ENCODE measurements around the gene VSTM2L. TPM values are rescaled to one million over a fixed set of nuclear protein-coding genes. Genes with fewer than 3 reads are reported as not detected.

VSTM2L gene
- total and polyA plus RNA-seq, 2 of the 13 experiments (the other 11 are each of a cell fraction or from before 2014, with no cell fraction given), result not detected

DNA sequence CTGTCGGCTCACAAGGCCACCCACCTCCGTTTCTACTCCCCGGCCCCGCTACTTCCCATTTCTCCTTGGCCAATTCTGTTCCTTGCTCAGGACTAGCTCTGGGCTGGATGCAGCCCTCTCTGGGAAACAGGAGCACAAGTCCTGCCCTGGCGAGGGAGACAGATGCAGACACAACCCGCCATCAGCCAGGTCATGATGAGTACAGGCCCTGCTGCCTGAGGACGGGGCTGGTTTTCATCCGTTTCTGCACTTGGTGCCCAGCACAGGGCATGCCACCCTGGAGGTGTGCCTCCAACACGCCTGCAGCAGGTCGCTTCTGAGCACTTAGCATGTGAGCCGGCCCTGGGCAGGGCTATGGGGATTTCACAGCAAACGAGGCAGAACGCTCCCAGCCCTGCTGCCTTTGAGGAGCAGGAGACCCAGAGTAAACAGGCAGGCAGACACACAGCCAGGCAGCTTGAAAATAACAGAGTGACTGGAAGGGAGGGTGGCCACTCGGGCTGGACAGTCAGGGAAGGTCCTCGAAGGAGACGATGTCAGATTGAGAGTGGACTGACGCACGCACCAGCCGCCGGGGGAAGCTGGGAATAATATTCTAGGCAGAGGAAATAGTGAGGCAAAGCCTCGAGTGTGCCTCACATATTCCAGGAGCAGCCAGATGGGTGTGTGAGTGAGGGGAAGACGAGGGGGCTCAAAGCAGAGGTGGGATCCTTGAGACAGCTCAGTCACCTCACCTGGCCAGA is 21.2 kb upstream of the VSTM2L start (continued):
- TF ChIP-seq, protein P1, sequence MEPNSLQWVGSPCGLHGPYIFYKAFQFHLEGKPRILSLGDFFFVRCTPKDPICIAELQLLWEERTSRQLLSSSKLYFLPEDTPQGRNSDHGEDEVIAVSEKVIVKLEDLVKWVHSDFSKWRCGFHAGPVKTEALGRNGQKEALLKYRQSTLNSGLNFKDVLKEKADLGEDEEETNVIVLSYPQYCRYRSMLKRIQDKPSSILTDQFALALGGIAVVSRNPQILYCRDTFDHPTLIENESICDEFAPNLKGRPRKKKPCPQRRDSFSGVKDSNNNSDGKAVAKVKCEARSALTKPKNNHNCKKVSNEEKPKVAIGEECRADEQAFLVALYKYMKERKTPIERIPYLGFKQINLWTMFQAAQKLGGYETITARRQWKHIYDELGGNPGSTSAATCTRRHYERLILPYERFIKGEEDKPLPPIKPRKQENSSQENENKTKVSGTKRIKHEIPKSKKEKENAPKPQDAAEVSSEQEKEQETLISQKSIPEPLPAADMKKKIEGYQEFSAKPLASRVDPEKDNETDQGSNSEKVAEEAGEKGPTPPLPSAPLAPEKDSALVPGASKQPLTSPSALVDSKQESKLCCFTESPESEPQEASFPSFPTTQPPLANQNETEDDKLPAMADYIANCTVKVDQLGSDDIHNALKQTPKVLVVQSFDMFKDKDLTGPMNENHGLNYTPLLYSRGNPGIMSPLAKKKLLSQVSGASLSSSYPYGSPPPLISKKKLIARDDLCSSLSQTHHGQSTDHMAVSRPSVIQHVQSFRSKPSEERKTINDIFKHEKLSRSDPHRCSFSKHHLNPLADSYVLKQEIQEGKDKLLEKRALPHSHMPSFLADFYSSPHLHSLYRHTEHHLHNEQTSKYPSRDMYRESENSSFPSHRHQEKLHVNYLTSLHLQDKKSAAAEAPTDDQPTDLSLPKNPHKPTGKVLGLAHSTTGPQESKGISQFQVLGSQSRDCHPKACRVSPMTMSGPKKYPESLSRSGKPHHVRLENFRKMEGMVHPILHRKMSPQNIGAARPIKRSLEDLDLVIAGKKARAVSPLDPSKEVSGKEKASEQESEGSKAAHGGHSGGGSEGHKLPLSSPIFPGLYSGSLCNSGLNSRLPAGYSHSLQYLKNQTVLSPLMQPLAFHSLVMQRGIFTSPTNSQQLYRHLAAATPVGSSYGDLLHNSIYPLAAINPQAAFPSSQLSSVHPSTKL (CRISPR knock-in tag; IDR thresholded peaks at IDR 0.05), result no peak
- TF ChIP-seq FOXA1 (IDR thresholded peaks at IDR 0.05) (no peak), FOXA1 (CRISPR knock-in tag; IDR thresholded peaks at IDR 0.05) (peak; percentile 60; the same call in 1 of the 2 replicates), ZBTB3 (CRISPR knock-in tag; IDR thresholded peaks at IDR 0.05; ENCODE audit: borderline replicate concordance, low read depth) (no peak), ZNF713 (CRISPR knock-in tag; IDR thresholded peaks at IDR 0.05) (no peak), ATRX (CRISPR knock-in tag; IDR thresholded peaks at IDR 0.05; ENCODE audit: borderline replicate concordance) (no peak), RXRB (CRISPR knock-in tag; IDR thresholded peaks at IDR 0.05; ENCODE audit: borderline replicate concordance) (no peak), ZNF441 (CRISPR knock-in tag; IDR thresholded peaks at IDR 0.05; ENCODE audit: borderline replicate concordance) (no peak), ZNF160 (CRISPR knock-in tag; IDR thresholded peaks at IDR 0.05) (no peak), ZNF510 (CRISPR knock-in tag; IDR thresholded peaks at IDR 0.05; ENCODE audit: low read depth) (no peak), HOXA3 (CRISPR knock-in tag; IDR thresholded peaks at IDR 0.05) (no peak)
- TF ChIP-seq, protein P2, sequence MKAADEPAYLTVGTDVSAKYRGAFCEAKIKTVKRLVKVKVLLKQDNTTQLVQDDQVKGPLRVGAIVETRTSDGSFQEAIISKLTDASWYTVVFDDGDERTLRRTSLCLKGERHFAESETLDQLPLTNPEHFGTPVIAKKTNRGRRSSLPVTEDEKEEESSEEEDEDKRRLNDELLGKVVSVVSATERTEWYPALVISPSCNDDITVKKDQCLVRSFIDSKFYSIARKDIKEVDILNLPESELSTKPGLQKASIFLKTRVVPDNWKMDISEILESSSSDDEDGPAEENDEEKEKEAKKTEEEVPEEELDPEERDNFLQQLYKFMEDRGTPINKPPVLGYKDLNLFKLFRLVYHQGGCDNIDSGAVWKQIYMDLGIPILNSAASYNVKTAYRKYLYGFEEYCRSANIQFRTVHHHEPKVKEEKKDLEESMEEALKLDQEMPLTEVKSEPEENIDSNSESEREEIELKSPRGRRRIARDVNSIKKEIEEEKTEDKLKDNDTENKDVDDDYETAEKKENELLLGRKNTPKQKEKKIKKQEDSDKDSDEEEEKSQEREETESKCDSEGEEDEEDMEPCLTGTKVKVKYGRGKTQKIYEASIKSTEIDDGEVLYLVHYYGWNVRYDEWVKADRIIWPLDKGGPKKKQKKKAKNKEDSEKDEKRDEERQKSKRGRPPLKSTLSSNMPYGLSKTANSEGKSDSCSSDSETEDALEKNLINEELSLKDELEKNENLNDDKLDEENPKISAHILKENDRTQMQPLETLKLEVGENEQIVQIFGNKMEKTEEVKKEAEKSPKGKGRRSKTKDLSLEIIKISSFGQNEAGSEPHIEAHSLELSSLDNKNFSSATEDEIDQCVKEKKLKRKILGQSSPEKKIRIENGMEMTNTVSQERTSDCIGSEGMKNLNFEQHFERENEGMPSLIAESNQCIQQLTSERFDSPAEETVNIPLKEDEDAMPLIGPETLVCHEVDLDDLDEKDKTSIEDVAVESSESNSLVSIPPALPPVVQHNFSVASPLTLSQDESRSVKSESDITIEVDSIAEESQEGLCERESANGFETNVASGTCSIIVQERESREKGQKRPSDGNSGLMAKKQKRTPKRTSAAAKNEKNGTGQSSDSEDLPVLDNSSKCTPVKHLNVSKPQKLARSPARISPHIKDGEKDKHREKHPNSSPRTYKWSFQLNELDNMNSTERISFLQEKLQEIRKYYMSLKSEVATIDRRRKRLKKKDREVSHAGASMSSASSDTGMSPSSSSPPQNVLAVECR (CRISPR knock-in tag; IDR thresholded peaks at IDR 0.05; ENCODE audit: borderline replicate concordance), result 0 out of 2 replicates have a peak, but pooled peaks have one; percentile 10
- TF ChIP-seq, protein P3, sequence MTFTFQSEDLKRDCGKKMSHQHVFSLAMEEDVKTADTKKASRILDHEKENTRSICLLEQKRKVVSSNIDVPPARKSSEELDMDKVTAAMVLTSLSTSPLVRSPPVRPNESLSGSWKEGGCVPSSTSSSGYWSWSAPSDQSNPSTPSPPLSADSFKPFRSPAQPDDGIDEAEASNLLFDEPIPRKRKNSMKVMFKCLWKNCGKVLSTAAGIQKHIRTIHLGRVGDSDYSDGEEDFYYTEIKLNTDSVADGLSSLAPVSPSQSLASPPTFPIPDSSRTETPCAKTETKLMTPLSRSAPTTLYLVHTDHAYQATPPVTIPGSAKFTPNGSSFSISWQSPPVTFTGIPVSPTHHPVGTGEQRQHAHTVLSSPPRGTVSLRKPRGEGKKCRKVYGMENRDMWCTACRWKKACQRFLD (CRISPR knock-in tag; IDR thresholded peaks at IDR 0.05; ENCODE audit: borderline replicate concordance), result no peak
- TF ChIP-seq, protein P4, sequence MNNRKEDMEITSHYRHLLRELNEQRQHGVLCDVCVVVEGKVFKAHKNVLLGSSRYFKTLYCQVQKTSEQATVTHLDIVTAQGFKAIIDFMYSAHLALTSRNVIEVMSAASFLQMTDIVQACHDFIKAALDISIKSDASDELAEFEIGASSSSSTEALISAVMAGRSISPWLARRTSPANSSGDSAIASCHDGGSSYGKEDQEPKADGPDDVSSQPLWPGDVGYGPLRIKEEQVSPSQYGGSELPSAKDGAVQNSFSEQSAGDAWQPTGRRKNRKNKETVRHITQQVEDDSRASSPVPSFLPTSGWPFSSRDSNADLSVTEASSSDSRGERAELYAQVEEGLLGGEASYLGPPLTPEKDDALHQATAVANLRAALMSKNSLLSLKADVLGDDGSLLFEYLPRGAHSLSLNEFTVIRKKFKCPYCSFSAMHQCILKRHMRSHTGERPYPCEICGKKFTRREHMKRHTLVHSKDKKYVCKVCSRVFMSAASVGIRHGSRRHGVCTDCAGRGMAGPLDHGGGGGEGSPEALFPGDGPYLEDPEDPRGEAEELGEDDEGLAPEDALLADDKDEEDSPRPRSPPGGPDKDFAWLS (CRISPR knock-in tag; IDR thresholded peaks at IDR 0.05; ENCODE audit: borderline replicate concordance), result no peak
- TF ChIP-seq, protein P5, sequence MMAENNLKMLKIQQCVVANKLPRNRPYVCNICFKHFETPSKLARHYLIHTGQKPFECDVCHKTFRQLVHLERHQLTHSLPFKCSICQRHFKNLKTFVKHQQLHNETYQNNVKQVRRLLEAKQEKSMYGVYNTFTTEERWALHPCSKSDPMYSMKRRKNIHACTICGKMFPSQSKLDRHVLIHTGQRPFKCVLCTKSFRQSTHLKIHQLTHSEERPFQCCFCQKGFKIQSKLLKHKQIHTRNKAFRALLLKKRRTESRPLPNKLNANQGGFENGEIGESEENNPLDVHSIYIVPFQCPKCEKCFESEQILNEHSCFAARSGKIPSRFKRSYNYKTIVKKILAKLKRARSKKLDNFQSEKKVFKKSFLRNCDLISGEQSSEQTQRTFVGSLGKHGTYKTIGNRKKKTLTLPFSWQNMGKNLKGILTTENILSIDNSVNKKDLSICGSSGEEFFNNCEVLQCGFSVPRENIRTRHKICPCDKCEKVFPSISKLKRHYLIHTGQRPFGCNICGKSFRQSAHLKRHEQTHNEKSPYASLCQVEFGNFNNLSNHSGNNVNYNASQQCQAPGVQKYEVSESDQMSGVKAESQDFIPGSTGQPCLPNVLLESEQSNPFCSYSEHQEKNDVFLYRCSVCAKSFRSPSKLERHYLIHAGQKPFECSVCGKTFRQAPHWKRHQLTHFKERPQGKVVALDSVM (CRISPR knock-in tag; IDR thresholded peaks at IDR 0.05), result no peak

Data from HepG2 (cell line).